Transverse colon (tissue), 4 donors: ENCODE data around the gene ACSS2. TPM values are rescaled to one million over a fixed set of nuclear protein-coding genes. Genes with fewer than 3 reads are reported as not detected.
"Not testable (repeated sequence)": the region's sequence is repeated elsewhere in the genome, so short reads cannot be mapped to it uniquely, and the experiment has no call there.

Source experiments
- DNase-seq: peaks from one replicate; pipeline ENCODE4 v3.0.0-alpha.2; 2019
- H3K27ac ChIP-seq, 4 donors: fragments of 200-600 bp; sonication (generic); 2 replicates each; pipeline ENCODE4 v1.5.1; 2016 to 2018; ENCODE audit warnings: inconsistent platforms in 4 of 4
- H3K27me3 ChIP-seq: fragments of 200-600 bp; sonication (generic); 2 replicates; pipeline ENCODE4 v1.5.1; 2017; ENCODE audit warnings: inconsistent platforms
- H3K36me3 ChIP-seq, 4 donors: fragments of 200-600 bp; sonication (generic); 2 replicates each; pipeline ENCODE4 v1.5.1; 2017 to 2019; ENCODE audit warnings: inconsistent platforms in 4 of 4
- H3K4me1 ChIP-seq, 4 donors: fragments of 200-600 bp; sonication (generic); 2 replicates each; pipeline ENCODE4 v1.5.1; 2017 to 2020; ENCODE audit warnings: inconsistent platforms in 4 of 4
- H3K4me3 ChIP-seq, 4 donors: fragments of 200-600 bp; sonication (generic); 1 replicate in 1 of 4; 2 replicates in 3 of 4; pipeline versions ENCODE4 v1.5.1 to v1.6.1; 2017 to 2019; ENCODE audit warnings: inconsistent platforms in 4 of 4
- H3K9me3 ChIP-seq, 2 donors: fragments of 200-600 bp; sonication (generic); 2 replicates each; pipeline ENCODE4 v1.5.1; 2017 to 2019; ENCODE audit warnings: inconsistent platforms in 2 of 2
- CTCF ChIP-seq, 5 experiments: fragments of 200-600 bp in 3 of 5; fragments of 450-650 bp in 2 of 5; sonication (generic) in 3 of 5; IDR thresholded peaks; 1 replicate in 2 of 5; 2 replicates in 3 of 5; pipeline ENCODE4 v1.5.1; 2016 to 2017; ENCODE audit warnings: antibody characterized with exemption in 5 of 5, inconsistent platforms in 3 of 5, mild to moderate bottlenecking in 2 of 5, moderate library complexity in 1 of 5
- EP300 ChIP-seq: sonication (generic); formaldehyde crosslinking; IDR thresholded peaks from one replicate; pipeline ENCODE4 v1.6.1; 2017; ENCODE audit warnings: antibody characterized with exemption, low read depth
- POLR2A ChIP-seq: fragments of 450-650 bp; IDR thresholded peaks from one replicate; pipeline ENCODE4 v1.6.1; 2016; ENCODE audit warnings: antibody characterized with exemption, mild to moderate bottlenecking, moderate library complexity
- POLR2AphosphoS5 ChIP-seq, 3 donors: sonication (generic); formaldehyde crosslinking; IDR thresholded peaks; one replicate each; pipeline ENCODE4 v1.6.1; 2016; ENCODE audit warnings: antibody characterized with exemption in 3 of 3
- WGBS, 2 donors: methylation state at CpG; one replicate each; pipeline ENCODE4 v1.1.5; 2018; ENCODE audit warnings: low coverage in 1 of 2; 5-methylcytosine and 5-hydroxymethylcytosine counted together
- in situ Hi-C, 4 donors: fragments of 200-750 bp; cut with MboI; loops; one replicate each; pipeline versions ENCODE4 v1.15.0 to v1.15.1; 2017; ENCODE audit warnings: low sequenced_read_pairs in 3 of 4, low pct_ligation_motif_present in 1 of 4, low pct_unique_long_range_greater_than_20kb in 1 of 4
- intact Hi-C: fragments of 100-400 bp; cut with DNase I; formaldehyde crosslinking; loops from one replicate; pipeline ENCODE4 v1.15.1; 2023; ENCODE audit warnings: low total_unique reads
- total RNA-seq, 4 donors: library from RNA; depleted of rRNA; stranded (reverse); fragments of >200 nt; gene quantifications; one replicate each; pipeline ENCODE4 v1.1.0, GENCODE V29; 2016

Gene ACSS2
- total RNA-seq, 4 donors from 2014 or later: 257 to 393 (median 359) TPM

DNA sequence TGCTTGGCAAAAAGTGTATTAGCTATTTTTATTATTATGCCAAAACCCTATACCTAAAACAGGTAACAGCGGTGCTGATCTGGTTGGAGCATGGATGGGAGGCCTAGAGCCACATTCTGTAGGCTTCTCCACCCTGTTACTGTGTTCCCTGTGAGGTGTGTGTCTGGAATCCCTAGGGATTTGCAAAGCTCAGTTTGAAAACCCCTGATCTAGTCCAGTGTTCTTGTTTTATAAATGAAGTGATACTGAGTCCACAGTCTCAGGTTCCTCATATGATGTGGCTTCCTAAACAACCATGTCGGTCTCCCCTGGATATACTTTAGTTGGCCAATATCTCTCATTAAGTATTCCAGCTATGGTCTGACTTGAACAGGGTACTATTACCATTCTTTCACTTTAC, 16.3 kb downstream of the ACSS2 start:
- 84 to 100% methylated on average over 2 of the region's 2 CpGs for WGBS, 2 donors
- intact Hi-C loops: loop anchor here (5.0 kb wide), 1 partner anchor 1395 kb away; no protein-coding TSS in a partner anchor
- in situ Hi-C loops: no loop called here
- H3K36me3 ChIP-seq: peaks cover 0 to 5% (median 0%) of the 10 kb centered on the region in 4 donors
- peaks cover 11 to 80% (median 35%) of the 10 kb centered on the region in 4 donors for H3K4me1 ChIP-seq
- TF ChIP-seq POLR2A: no peak
- no peak for TF ChIP-seq CTCF (IDR thresholded peaks at IDR 0.05)
- TF ChIP-seq EP300: no peak
- no peak for TF ChIP-seq POLR2AphosphoS5 (IDR thresholded peaks at IDR 0.05)
- no peak for DNase-seq
- H3K27ac ChIP-seq: no peak overlapping the region
- H3K4me3 ChIP-seq: no peak overlapping the region
- H3K9me3 ChIP-seq: no peaks in the 10 kb centered on the region
- no peaks in the 10 kb centered on the region for H3K27me3 ChIP-seq

GRCh38 chr20:34894723-34895122, 18.3 kb downstream of the ACSS2 start:
- H3K27ac ChIP-seq: peak overlapping the region in 2 of 4 donors; percentile 0 to 40

DNA sequence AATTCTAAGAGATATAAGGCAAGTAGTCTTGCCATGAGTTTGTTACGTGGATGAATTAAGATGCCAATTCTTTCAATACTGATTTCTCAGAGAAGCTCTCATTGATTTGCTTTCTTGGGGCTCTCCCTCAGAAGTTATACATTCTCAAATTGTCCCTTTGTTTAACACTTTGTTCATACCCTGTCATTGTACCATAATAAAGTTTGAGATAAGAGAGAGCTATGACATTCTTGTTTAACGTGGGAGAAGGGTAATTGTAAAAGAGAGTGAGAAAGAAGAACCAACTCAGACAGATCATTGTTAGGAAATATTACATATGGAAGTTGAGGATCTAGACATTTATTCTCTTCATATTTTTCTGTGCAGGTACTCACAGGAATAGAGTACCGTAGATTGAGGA, 19.1 kb downstream of the ACSS2 start:
- Histone ChIP-seq H3K27me3 (no peaks in the 10 kb centered on the region), H3K36me3 (peaks cover 0 to 7% (median 0%) of the 10 kb centered on the region in 4 donors), H3K4me3 (no peak overlapping the region), H3K9me3 (no peaks in the 10 kb centered on the region), H3K27ac (peak overlapping the region; percentile 0 to 41 (median 37)), H3K4me1 (peaks cover 11 to 67% (median 35%) of the 10 kb centered on the region in 4 donors)
- in situ Hi-C loops (no loop called here), intact Hi-C loops (no loop called here)
- no peak for TF ChIP-seq EP300
- no peak for TF ChIP-seq POLR2AphosphoS5 (IDR thresholded peaks at IDR 0.05)
- TF ChIP-seq POLR2A: no peak
- no peak for TF ChIP-seq CTCF (IDR thresholded peaks at IDR 0.05)
- DNase-seq: no peak
- WGBS, 2 donors: 50 to 60% methylated on average over 3 of the region's 3 CpGs

More at GRCh38 chr20:34894723-34895122, 18.3 kb downstream of the ACSS2 start:
- no peaks in the 10 kb centered on the region for H3K27me3 ChIP-seq
- no peak overlapping the region for H3K4me3 ChIP-seq
- peaks cover 0 to 5% (median 0%) of the 10 kb centered on the region in 4 donors for H3K36me3 ChIP-seq
- no peak for TF ChIP-seq POLR2A
- no peak for TF ChIP-seq CTCF (IDR thresholded peaks at IDR 0.05)
- TF ChIP-seq EP300: no peak
- TF ChIP-seq POLR2AphosphoS5 (IDR thresholded peaks at IDR 0.05): no peak
- no peaks in the 10 kb centered on the region for H3K9me3 ChIP-seq
- intact Hi-C loops (loop anchor here (5.0 kb wide), 1 partner anchor 1397 kb away; no protein-coding TSS in a partner anchor), in situ Hi-C loops (no loop called here)
- H3K4me1 ChIP-seq: peaks cover 11 to 75% (median 35%) of the 10 kb centered on the region in 4 donors
- WGBS, 2 donors: 14 to 28% methylated on average over 1 of the region's 1 CpG
- DNase-seq: no peak

GRCh38 chr20:34896086-34896621, 19.7 kb downstream of the ACSS2 start:
- 25 to 43% methylated on average over 1 of the region's 1 CpG for WGBS, 2 donors
- Histone ChIP-seq H3K4me3 (no peak overlapping the region), H3K9me3 (no peaks in the 10 kb centered on the region), H3K36me3 (peaks cover 0 to 11% (median 0%) of the 10 kb centered on the region in 4 donors), H3K4me1 (peaks cover 11 to 60% (median 34%) of the 10 kb centered on the region in 4 donors), H3K27ac (peak overlapping the region; percentile 1 to 41 (median 37)), H3K27me3 (no peaks in the 10 kb centered on the region)
- in situ Hi-C loops (no loop called here), intact Hi-C loops (no loop called here)
- DNase-seq: no peak
- TF ChIP-seq POLR2A (no peak), POLR2AphosphoS5 (IDR thresholded peaks at IDR 0.05) (no peak), EP300 (no peak), CTCF (IDR thresholded peaks at IDR 0.05) (no peak)

- not testable (repeated sequence) for H3K9me3 ChIP-seq
- 87% methylated on average over 3 of the region's 3 CpGs; no CpG with 5 or more reads in 1 of the 2 donors for WGBS, 2 donors
Observed at GRCh38 chr20:34898129-34898528, 21.7 kb downstream of the ACSS2 start.

GRCh38 chr20:34898731-34899130, 22.3 kb downstream of the ACSS2 start:
- H3K27me3 ChIP-seq, H3K27ac ChIP-seq, intact Hi-C loops, H3K9me3 ChIP-seq, DNase-seq, in situ Hi-C loops, H3K4me3 ChIP-seq, H3K36me3 ChIP-seq: not testable (repeated sequence)
- WGBS, 2 donors: 88% methylated on average over 8 of the region's 26 CpGs; no CpG with 5 or more reads in 1 of the 2 donors
- peaks cover 11 to 52% (median 25%) of the 10 kb centered on the region in 4 donors for H3K4me1 ChIP-seq

More at GRCh38 chr20:34898129-34898528, 21.7 kb downstream of the ACSS2 start:
- intact Hi-C loops, H3K4me3 ChIP-seq, H3K27ac ChIP-seq, DNase-seq, in situ Hi-C loops, H3K27me3 ChIP-seq: not testable (repeated sequence)
- Histone ChIP-seq H3K4me1 (peaks cover 11 to 51% (median 28%) of the 10 kb centered on the region in 4 donors), H3K36me3 (peaks cover 0 to 11% (median 0%) of the 10 kb centered on the region in 4 donors)
